PFSK-1 (cell line): ENCODE results near the gene RASIP1.

ENCODE experiments used
- FOXP2 ChIP-seq: optimal IDR thresholded peaks from 2 replicates; pipeline ENCODE3; 2011; ENCODE audit warnings: borderline replicate concordance, control low read depth, inconsistent platforms; ENCODE audit not compliant: insufficient read depth; ENCODE audit errors: extremely low read length, extremely low read depth
- POLR2AphosphoS5 ChIP-seq: IDR thresholded peaks from 2 replicates; pipeline ENCODE4 v1.6.1; 2012; ENCODE audit warnings: low read depth, mild to moderate bottlenecking, control low read depth, low read length, moderate library complexity
- SIN3A ChIP-seq: IDR thresholded peaks from 2 replicates; pipeline ENCODE4 v1.6.1; 2012; ENCODE audit warnings: mild to moderate bottlenecking, low read length, moderate library complexity, borderline replicate concordance; ENCODE audit not compliant: insufficient read depth
- TAF1 ChIP-seq: IDR thresholded peaks from 2 replicates; pipeline ENCODE4 v1.6.1; 2012; ENCODE audit warnings: low read length, control low read depth, borderline replicate concordance; ENCODE audit not compliant: insufficient read depth
- TF ChIP-seq, protein P1 (sequence below), 2 experiments: IDR thresholded peaks; 2 replicates each; pipeline versions ENCODE4 v1.6.1 to v1.8.0; 2011 to 2012; ENCODE audit warnings: low read depth in 2 of 2, low read length in 2 of 2, control low read depth in 1 of 2, inconsistent platforms in 1 of 2, mild to moderate bottlenecking in 1 of 2, moderate library complexity in 1 of 2; ENCODE audit not compliant: insufficient read depth in 1 of 2

Gene RASIP1

DNA sequence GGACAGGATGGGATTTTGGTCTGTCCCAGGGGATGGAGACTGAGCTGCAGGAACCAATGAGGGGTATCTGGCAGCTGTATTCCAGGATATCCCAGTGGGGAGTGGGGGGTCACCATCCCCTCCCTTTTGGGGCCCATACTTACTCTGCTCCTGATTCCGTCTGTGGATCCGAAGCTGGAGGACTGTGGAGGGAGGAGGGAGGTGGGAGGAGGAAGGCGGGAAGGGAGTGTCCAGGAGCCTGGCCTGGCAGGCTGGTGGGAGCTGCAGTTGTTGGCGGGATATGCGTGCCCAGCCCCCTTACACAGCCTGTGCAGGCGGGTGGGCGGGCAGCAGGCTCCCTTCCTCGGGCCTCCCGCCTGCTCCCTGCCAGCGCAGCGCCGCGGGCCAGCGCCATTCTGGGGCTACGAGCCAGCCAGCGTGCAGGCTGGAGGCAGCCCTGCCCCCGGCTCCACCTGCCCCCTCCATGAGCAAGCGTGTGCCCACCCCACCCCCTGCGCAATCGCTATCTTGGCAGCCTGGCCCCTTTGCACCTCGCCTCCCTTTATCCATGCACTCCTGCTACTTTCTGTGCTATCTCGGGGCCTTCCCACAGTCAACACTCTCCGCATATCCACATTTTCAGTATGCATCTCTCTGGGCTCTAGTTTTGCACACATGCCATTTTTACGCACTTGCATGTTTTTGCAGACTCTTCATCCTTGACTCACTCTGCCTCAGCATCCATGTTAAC is 23.7 kb downstream of the RASIP1 start:
- TF ChIP-seq FOXP2 (peak; percentile 33), POLR2AphosphoS5 (peak; percentile 83), TAF1 (no peak), SIN3A (peak; percentile 46; the same call in 1 of the 2 replicates)
- TF ChIP-seq, protein P1, sequence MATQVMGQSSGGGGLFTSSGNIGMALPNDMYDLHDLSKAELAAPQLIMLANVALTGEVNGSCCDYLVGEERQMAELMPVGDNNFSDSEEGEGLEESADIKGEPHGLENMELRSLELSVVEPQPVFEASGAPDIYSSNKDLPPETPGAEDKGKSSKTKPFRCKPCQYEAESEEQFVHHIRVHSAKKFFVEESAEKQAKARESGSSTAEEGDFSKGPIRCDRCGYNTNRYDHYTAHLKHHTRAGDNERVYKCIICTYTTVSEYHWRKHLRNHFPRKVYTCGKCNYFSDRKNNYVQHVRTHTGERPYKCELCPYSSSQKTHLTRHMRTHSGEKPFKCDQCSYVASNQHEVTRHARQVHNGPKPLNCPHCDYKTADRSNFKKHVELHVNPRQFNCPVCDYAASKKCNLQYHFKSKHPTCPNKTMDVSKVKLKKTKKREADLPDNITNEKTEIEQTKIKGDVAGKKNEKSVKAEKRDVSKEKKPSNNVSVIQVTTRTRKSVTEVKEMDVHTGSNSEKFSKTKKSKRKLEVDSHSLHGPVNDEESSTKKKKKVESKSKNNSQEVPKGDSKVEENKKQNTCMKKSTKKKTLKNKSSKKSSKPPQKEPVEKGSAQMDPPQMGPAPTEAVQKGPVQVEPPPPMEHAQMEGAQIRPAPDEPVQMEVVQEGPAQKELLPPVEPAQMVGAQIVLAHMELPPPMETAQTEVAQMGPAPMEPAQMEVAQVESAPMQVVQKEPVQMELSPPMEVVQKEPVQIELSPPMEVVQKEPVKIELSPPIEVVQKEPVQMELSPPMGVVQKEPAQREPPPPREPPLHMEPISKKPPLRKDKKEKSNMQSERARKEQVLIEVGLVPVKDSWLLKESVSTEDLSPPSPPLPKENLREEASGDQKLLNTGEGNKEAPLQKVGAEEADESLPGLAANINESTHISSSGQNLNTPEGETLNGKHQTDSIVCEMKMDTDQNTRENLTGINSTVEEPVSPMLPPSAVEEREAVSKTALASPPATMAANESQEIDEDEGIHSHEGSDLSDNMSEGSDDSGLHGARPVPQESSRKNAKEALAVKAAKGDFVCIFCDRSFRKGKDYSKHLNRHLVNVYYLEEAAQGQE (IDR thresholded peaks at IDR 0.05; ENCODE audit: insufficient read depth in 1 of 2, low read depth in 2 of 2, low read length in 2 of 2), result no peak

GRCh38 chr19:48715681-48716171 is 24.7 kb downstream of the RASIP1 start:
- TF ChIP-seq POLR2AphosphoS5 (no peak), TAF1 (no peak), SIN3A (no peak), FOXP2 (no peak)
- TF ChIP-seq, protein P1 (IDR thresholded peaks at IDR 0.05; ENCODE audit: insufficient read depth in 1 of 2, low read depth in 2 of 2, low read length in 2 of 2), result no peak

GRCh38 chr19:48714759-48715675 is 25.4 kb downstream of the RASIP1 start:
- TF ChIP-seq TAF1 (no peak), SIN3A (no peak), FOXP2 (no peak), POLR2AphosphoS5 (no peak)
- TF ChIP-seq, protein P1 (IDR thresholded peaks at IDR 0.05; ENCODE audit: insufficient read depth in 1 of 2, low read depth in 2 of 2, low read length in 2 of 2), result no peak

- peak; percentile 77 for TF ChIP-seq POLR2AphosphoS5
- no peak for TF ChIP-seq SIN3A
- TF ChIP-seq FOXP2, result peak; percentile 47
Observed at GRCh38 chr19:48713864-48714755, 26.3 kb downstream of the RASIP1 start.
